Panc1 (cell line): ENCODE measurements around the gene RIC8B.

Source experiments
- CTCF ChIP-seq: fragments of 450-650 bp; IDR thresholded peaks from 2 replicates; pipeline ENCODE4 v1.5.1; 2017; ENCODE audit warnings: mild to moderate bottlenecking
- REST ChIP-seq, 2 experiments: IDR thresholded peaks; 2 replicates each; pipeline ENCODE4 v1.6.1; 2011 to 2012; ENCODE audit warnings: low read depth in 2 of 2, control low read depth in 1 of 2, low read length in 1 of 2, mild to moderate bottlenecking in 1 of 2, moderate library complexity in 1 of 2; ENCODE audit not compliant: insufficient read depth in 1 of 2

- TF ChIP-seq REST (IDR thresholded peaks at IDR 0.05; ENCODE audit: insufficient read depth in 1 of 2, low read depth in 2 of 2, low read length in 1 of 2) (no peak), CTCF (no peak)
Measured at GRCh38 chr12:106867651-106868050, 93.2 kb downstream of the RIC8B start.
